OCI-LY1 (cell line): ENCODE measurements around the gene EMC10.
A peak's percentile ranks its signal among the peaks of the same experiment; 100 is the strongest.

ENCODE experiments used
- H2AFZ ChIP-seq: fragments of 200-600 bp; sonication (generic), shearing (Covaris generic); 2 replicates; pipeline ENCODE4 v1.6.0; 2014; ENCODE audit warnings: antibody characterized with exemption, mild to moderate bottlenecking, low read length
- H3F3A ChIP-seq: fragments of 200-600 bp; sonication (generic), shearing (Covaris generic); 2 replicates; pipeline ENCODE4 v1.6.0; 2014; ENCODE audit warnings: mild to moderate bottlenecking, antibody characterized with exemption, low read length, moderate library complexity; ENCODE audit not compliant: insufficient read depth
- H3K27ac ChIP-seq: fragments of 200-600 bp; sonication (generic); 2 replicates; pipeline ENCODE4 v1.5.1; 2014; ENCODE audit warnings: low read length, mixed run types, mild to moderate bottlenecking, low read depth; ENCODE audit not compliant: poor library complexity, severe bottlenecking
- H3K27me3 ChIP-seq: fragments of 200-600 bp; sonication (generic); 2 replicates; pipeline ENCODE4 v1.6.0; 2014; ENCODE audit warnings: antibody characterized with exemption, mild to moderate bottlenecking, low read length, moderate library complexity; ENCODE audit not compliant: insufficient read depth
- H3K36me3 ChIP-seq: fragments of 200-600 bp; sonication (generic); 2 replicates; pipeline ENCODE4 v1.6.1; 2014; ENCODE audit warnings: mild to moderate bottlenecking, antibody characterized with exemption, low read length, moderate library complexity, mixed read lengths; ENCODE audit not compliant: insufficient read depth
- H3K4me1 ChIP-seq: fragments of 200-600 bp; sonication (generic); 2 replicates; pipeline ENCODE4 v1.5.1; 2014; ENCODE audit warnings: mild to moderate bottlenecking, low read length, moderate library complexity; ENCODE audit not compliant: insufficient read depth, severe bottlenecking
- H3K4me2 ChIP-seq: fragments of 200-600 bp; sonication (generic), shearing (Covaris generic); 2 replicates; pipeline ENCODE4 v1.6.1; 2014; ENCODE audit warnings: low read length
- H3K4me3 ChIP-seq: fragments of 200-600 bp; sonication (generic); 2 replicates; pipeline ENCODE4 v1.5.1; 2014; ENCODE audit warnings: low read length, low read depth, mild to moderate bottlenecking, mixed read lengths; ENCODE audit not compliant: poor library complexity, severe bottlenecking
- H3K79me2 ChIP-seq: fragments of 200-600 bp; shearing (Covaris generic); 2 replicates; pipeline ENCODE4 v1.6.1; 2016; ENCODE audit warnings: mixed run types, low read length, mixed read lengths; ENCODE audit not compliant: insufficient read depth
- H3K9ac ChIP-seq: fragments of 200-600 bp; sonication (generic), shearing (Covaris generic); 2 replicates; pipeline ENCODE4 v1.6.1; 2014; ENCODE audit warnings: mild to moderate bottlenecking, low read length, mixed read lengths
- H3K9me2 ChIP-seq: fragments of 200-600 bp; sonication (generic), shearing (Covaris generic); 2 replicates; pipeline ENCODE4 v1.6.1; 2014; ENCODE audit warnings: low read depth, mild to moderate bottlenecking, low read length, mixed read lengths
- H3K9me3 ChIP-seq: fragments of 200-600 bp; shearing (Covaris generic); 2 replicates; pipeline ENCODE4 v1.6.1; 2014; ENCODE audit warnings: low read length, mixed read lengths
- H4K20me1 ChIP-seq: fragments of 200-600 bp; sonication (generic), shearing (Covaris generic); 2 replicates; pipeline ENCODE4 v1.6.0; 2016; ENCODE audit warnings: mild to moderate bottlenecking, low read length; ENCODE audit not compliant: insufficient read depth
- CTCF ChIP-seq: fragments of 200-600 bp; sonication (generic), shearing (Covaris generic); IDR thresholded peaks from 2 replicates; pipeline ENCODE4 v1.5.1; 2017; ENCODE audit warnings: mild to moderate bottlenecking, antibody characterized with exemption, low read length, moderate library complexity, mixed read lengths
- EZH2 ChIP-seq: fragments of 200-600 bp; sonication (generic), shearing (Covaris generic); IDR thresholded peaks from 2 replicates; pipeline ENCODE4 v1.8.0; 2017; ENCODE audit warnings: borderline replicate concordance, mixed run types, mild to moderate bottlenecking, antibody characterized with exemption, low read length, moderate library complexity, mixed read lengths

The EMC10 gene

GRCh38 chr19:50536662-50537305 is 60.5 kb downstream of the EMC10 start:
- H3K27me3 ChIP-seq = peaks cover 17% of the 10 kb centered on the region; the same call in 1 of the 2 replicates
- H3K4me2 ChIP-seq = no peak overlapping the region
- H4K20me1 ChIP-seq = no peaks in the 10 kb centered on the region

GRCh38 chr19:50537306-50537685 is 61.0 kb downstream of the EMC10 start:
- H3K27ac ChIP-seq = no peak overlapping the region
- H3F3A ChIP-seq = no peaks in the 10 kb centered on the region

More at GRCh38 chr19:50536662-50537305, 60.5 kb downstream of the EMC10 start:
- Histone ChIP-seq H3K27ac (no peak overlapping the region), H3K4me3 (no peak overlapping the region), H3K79me2 (no peaks in the 10 kb centered on the region), H3K9me2 (no peaks in the 10 kb centered on the region), H3K9ac (no peak overlapping the region), H3K4me1 (no peaks in the 10 kb centered on the region), H3F3A (no peaks in the 10 kb centered on the region), H2AFZ (no peak overlapping the region), H3K9me3 (peaks cover 5% of the 10 kb centered on the region; the same call in 1 of the 2 replicates), H3K36me3 (no peaks in the 10 kb centered on the region; the same call in 1 of the 2 replicates)
- TF ChIP-seq EZH2 = no peak
- TF ChIP-seq CTCF = peak; percentile 50

GRCh38 chr19:50537769-50538230 is 61.5 kb downstream of the EMC10 start:
- Histone ChIP-seq H3K4me3 (no peak overlapping the region), H3K9ac (no peak overlapping the region), H3K79me2 (no peaks in the 10 kb centered on the region), H3F3A (no peaks in the 10 kb centered on the region), H3K36me3 (no peaks in the 10 kb centered on the region; the same call in 1 of the 2 replicates), H3K4me1 (no peaks in the 10 kb centered on the region), H3K9me3 (peaks cover under 1% of the 10 kb centered on the region; the same call in 1 of the 2 replicates), H3K27me3 (peaks cover 12% of the 10 kb centered on the region; the same call in 1 of the 2 replicates), H3K4me2 (no peak overlapping the region), H4K20me1 (no peaks in the 10 kb centered on the region), H2AFZ (no peak overlapping the region), H3K9me2 (no peaks in the 10 kb centered on the region), H3K27ac (no peak overlapping the region)
- TF ChIP-seq EZH2 (no peak), CTCF (peak; percentile 78)

More at GRCh38 chr19:50537306-50537685, 61.0 kb downstream of the EMC10 start:
- Histone ChIP-seq H3K4me3 (no peak overlapping the region), H3K9ac (no peak overlapping the region), H3K4me1 (no peaks in the 10 kb centered on the region), H4K20me1 (no peaks in the 10 kb centered on the region), H2AFZ (no peak overlapping the region), H3K9me2 (no peaks in the 10 kb centered on the region), H3K4me2 (no peak overlapping the region), H3K79me2 (no peaks in the 10 kb centered on the region), H3K36me3 (no peaks in the 10 kb centered on the region; the same call in 1 of the 2 replicates), H3K27me3 (peaks cover 16% of the 10 kb centered on the region; the same call in 1 of the 2 replicates), H3K9me3 (peaks cover 5% of the 10 kb centered on the region; the same call in 1 of the 2 replicates)
- TF ChIP-seq EZH2 = no peak
- TF ChIP-seq CTCF = no peak
